Posterior cingulate gyrus (tissue), 11 donors: Measurements from ENCODE around the gene CREB5.
"Not testable (repeated sequence)": the region's sequence is repeated elsewhere in the genome, so short reads cannot be mapped to it uniquely, and the experiment has no call there.

ENCODE experiments used
- DNase-seq, 10 donors: peaks; one replicate each; pipeline versions ENCODE4 v3.0.0 to v3.0.0-alpha.2; 2020 to 2021; ENCODE audit warnings: mixed read lengths in 3 of 10
- intact Hi-C: fragments of 100-400 bp; cut with DNase I; formaldehyde crosslinking; loops from one replicate; pipeline ENCODE4 v1.15.1; 2023

CREB5 gene

GRCh38 chr7:28779954-28780353, 367.6 kb downstream of the CREB5 start:
- intact Hi-C loops = no loop called here
- no peak for DNase-seq

GRCh38 chr7:28782362-28782761, 370.0 kb downstream of the CREB5 start:
- DNase-seq = no peak
- intact Hi-C loops = no loop called here

GRCh38 chr7:28784171-28784902, 372.0 kb downstream of the CREB5 start:
- no peak for DNase-seq

GRCh38 chr7:28785041-28785995, 373.0 kb downstream of the CREB5 start:
- intact Hi-C loops = no loop called here
- DNase-seq = no peak

More at GRCh38 chr7:28784171-28784902, 372.0 kb downstream of the CREB5 start:
- intact Hi-C loops = no loop called here

- intact Hi-C loops, DNase-seq: not testable (repeated sequence)
Observed at GRCh38 chr7:28786156-28786555, 373.8 kb downstream of the CREB5 start.

GRCh38 chr7:28787106-28787505, 374.8 kb downstream of the CREB5 start:
- intact Hi-C loops = no loop called here
- DNase-seq = no peak

GRCh38 chr7:28790467-28790866, 378.1 kb downstream of the CREB5 start:
- no peak for DNase-seq
- intact Hi-C loops = no loop called here

GRCh38 chr7:28792858-28793257, 380.5 kb downstream of the CREB5 start:
- no peak for DNase-seq
- intact Hi-C loops = no loop called here

- intact Hi-C loops = no loop called here
- DNase-seq = no peak
Observed at GRCh38 chr7:28793381-28794085, 381.2 kb downstream of the CREB5 start.

- no peak for DNase-seq
- intact Hi-C loops = no loop called here
Observed at GRCh38 chr7:28798274-28798673, 386.0 kb downstream of the CREB5 start.

GRCh38 chr7:28799619-28800018, 387.3 kb downstream of the CREB5 start:
- no peak for DNase-seq
- intact Hi-C loops = no loop called here

GRCh38 chr7:28800150-28800549, 387.8 kb downstream of the CREB5 start:
- DNase-seq = no peak
- intact Hi-C loops = no loop called here

- DNase-seq = no peak
- intact Hi-C loops = no loop called here
Observed at GRCh38 chr7:28802450-28802849, 390.1 kb downstream of the CREB5 start.

- DNase-seq = no peak
- intact Hi-C loops = no loop called here
Observed at GRCh38 chr7:28804157-28804556, 391.8 kb downstream of the CREB5 start.

GRCh38 chr7:28804990-28805389, 392.7 kb downstream of the CREB5 start:
- intact Hi-C loops = no loop called here
- no peak for DNase-seq

GRCh38 chr7:28806841-28807240, 394.5 kb downstream of the CREB5 start:
- DNase-seq = no peak
- intact Hi-C loops = no loop called here

GRCh38 chr7:28807396-28807994, 395.2 kb downstream of the CREB5 start:
- intact Hi-C loops = no loop called here
- no peak for DNase-seq

- DNase-seq = peak in 7 of 10 donors; percentile 33 to 89 (median 36)
- intact Hi-C loops = no loop called here
Observed at GRCh38 chr7:28808796-28809533, 396.6 kb downstream of the CREB5 start.

- intact Hi-C loops = loop anchor here (5.0 kb wide), 1 partner anchor 41 kb away; no protein-coding TSS in a partner anchor
- no peak for DNase-seq
Observed at GRCh38 chr7:28811008-28811407, 398.7 kb downstream of the CREB5 start.
